HG02678 (cell line): ENCODE measurements around the gene LRRC43.
"Not testable (repeated sequence)": the region's sequence is repeated elsewhere in the genome, so short reads cannot be mapped to it uniquely, and the experiment has no call there.

Experiments used
- ATAC-seq: cut with Tn5 transposase; IDR thresholded peaks from one replicate; pipeline ENCODE4 v1.9.1; 2021; ENCODE audit warnings: mild to moderate bottlenecking, moderate library complexity; ENCODE audit not compliant: unreplicated experiment

The LRRC43 gene

DNA sequence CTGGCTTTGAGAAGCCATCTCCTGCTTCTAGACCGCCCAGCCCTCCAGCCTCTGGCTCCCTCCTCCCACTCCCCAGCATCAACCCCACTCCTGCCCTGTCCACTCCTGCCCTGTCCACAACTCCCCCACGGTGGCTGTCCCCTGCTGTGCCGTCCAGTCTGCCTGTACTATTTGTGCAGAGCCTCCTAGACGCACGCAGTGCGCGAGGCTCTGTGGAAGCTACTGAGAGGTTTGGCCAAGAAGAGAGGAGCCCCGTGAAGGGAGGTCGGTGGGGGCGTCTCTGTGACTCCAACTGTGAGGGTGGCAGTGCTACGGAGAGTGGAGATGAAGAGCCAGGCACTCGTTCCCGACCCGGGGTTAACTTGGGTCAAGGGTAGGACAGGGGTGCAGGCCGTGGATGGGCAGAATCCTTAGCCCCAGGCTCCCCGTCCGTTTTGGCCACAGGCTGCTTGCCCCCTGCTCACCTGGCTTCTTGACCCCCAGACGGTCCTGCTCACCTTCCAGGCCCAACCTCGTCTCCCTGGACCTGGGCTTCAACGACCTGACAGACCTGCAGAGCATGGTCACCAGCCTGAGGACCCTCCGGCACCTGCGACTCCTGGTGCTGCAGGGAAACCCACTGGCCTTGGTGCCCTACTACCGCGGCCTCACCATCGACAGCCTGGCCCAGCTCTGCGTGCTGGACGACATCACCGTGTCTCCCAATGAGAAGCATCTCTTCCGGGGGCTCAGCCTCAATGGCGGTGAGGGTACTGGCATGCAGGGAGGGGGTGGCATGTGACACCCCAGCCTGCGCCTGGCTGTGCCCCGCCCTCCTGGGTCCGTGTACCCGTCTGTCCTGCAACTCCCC lies 6.9 kb downstream of the LRRC43 start:
- ATAC-seq = no peak

DNA sequence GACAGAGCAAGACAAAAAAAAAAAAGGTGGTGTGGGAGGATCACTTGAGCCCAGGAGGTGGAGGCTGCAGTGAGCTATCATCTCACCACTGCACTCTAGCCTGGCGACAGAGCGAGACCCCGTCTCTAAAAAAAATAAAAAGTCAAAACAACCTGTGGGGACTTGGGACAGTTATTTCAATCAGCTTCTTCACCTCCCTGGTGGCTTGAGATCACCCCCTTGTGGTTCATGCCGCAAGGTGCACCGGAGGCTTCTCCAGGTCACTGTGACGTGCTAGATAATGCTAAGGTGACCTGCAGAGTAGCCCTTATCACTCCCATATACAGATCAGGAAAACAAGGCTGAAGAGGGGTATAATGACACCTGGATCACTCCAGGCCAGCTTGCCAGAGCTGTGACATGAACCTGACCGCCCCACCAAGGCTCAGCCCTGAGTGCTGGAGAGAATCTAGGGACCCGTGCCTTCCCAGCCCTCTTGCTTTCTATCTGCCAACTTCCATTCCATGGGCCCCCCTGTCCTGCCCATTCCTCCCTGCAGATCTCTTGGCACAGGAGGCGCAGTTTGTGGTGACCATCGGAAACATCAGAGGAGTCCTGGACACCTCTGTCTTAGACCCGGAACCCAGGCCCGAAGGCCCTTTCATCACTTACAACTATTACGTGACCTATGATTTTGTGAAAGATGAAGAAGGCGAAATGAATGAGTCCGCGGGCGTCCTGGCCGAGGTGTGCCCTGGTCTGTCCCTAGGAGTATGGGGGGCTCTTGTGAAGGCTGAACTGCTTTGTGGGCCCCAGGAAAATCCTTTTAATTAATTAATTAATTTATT lies 8.1 kb downstream of the LRRC43 start:
- ATAC-seq = no peak

GRCh38 chr12:122192441-122192840 lies 9.5 kb downstream of the LRRC43 start:
- ATAC-seq = no peak

DNA sequence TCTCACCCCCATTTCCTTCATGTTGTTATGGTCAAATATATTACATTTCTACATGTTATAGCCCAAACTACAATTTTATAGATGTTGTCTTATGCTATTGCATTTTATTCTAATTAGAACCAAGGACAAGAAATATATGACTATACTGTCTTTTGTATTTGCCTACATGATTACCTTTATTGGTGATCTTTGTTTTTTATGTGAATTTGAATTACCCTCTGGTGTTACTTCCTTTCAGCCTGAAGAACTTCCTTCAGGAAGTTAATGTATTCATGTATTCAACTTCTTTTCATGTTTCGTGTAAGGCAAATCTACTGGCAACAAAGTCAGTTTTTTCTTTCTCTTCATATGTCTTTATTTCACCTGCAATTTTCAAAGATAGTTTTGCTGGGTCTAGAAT lies 11.9 kb downstream of the LRRC43 start:
- ATAC-seq = no peak

DNA sequence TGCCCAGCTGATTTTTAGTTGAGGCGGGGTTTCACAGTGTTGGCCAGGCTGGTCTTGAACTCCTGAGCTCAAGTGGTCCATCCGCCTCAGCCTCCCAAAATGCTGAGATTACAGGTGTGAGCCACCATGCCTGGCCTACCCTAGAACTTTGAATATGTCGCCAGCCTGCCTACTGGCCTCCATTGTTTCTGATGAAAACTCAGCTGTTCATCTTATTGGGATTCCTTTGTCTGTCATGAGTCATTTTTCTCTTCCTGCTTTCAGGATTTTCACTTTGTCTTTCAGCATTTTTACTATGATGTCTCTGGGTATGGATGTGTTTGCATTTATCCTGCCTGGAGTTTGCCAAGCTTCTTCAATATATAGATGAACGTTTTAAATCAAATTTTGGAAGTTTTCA lies 12.5 kb downstream of the LRRC43 start:
- ATAC-seq = no peak

- ATAC-seq = no peak
Observed at GRCh38 chr12:122197612-122197966, 14.7 kb downstream of the LRRC43 start.

GRCh38 chr12:122199484-122200355 lies 16.8 kb downstream of the LRRC43 start:
- no peak for ATAC-seq

DNA sequence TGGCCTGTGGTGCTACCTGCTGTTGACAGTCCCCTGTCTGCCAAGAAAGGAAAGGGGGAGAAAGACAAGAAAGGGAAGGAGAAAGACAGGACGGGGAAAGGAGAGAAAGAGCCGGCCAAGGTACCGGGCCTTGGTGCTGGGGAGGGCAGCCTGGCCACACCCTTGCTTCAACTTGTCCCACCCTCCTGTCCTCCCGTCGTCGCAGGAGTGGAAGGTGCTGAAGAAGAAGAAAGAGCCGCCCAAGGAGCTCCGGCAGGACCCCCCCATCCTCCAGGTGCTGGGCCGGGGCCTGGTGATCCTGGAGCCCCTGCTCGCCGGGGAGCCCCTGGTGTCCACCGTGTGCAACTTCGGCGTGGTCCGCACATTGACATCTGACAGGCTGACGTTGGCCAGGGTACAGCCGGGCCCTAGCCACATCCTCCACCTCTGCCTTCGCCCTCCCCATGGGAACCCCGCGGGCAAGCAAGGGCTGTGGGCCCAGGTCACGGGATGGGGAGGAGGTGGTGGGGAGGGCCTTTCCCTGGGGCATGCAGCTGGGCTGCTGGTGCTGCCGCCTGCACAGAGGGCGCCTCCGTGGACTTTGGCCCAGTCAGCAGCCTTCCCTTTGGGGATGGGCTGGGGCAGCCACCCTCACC lies 17.7 kb downstream of the LRRC43 start:
- no peak for ATAC-seq

DNA sequence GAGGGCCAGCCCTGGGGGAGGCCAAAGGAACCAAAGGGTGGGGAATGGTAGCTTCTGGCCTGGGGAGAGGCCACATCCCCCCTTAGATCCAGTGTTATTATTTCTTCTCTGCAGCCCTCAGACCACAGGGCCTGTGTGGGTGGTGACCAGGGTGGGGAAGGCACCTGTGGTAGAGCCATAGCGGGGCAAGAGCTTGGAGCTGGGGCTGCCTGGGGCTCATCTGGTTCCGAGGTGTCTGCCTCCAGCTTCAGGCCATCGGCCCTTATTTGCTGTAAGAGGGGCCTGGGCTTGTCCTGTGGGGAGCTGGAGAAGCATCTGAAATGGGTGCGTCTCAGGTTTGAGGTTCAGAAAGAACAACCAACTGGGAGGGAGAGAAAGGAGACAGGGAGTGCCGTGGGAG lies 18.5 kb downstream of the LRRC43 start:
- ATAC-seq = no peak

DNA sequence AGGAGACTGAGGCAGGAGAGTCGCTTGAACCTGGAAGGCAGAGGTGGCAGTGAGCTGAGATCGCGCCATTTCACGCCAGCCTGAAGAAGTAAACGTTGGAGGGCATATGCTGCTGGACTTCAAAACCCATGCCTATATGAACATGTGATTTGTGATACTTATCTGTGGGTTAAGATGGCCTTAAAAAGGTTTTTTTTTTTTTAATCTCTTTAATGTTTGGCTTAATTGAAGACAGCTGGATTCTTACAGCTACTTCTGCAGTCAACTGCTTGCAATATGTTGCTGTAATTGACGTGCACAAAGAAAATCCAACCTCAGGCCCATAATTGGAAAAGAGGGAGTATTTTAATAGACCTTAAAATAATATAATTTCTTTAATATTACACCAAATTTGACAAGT lies 19.1 kb downstream of the LRRC43 start:
- no peak for ATAC-seq

DNA sequence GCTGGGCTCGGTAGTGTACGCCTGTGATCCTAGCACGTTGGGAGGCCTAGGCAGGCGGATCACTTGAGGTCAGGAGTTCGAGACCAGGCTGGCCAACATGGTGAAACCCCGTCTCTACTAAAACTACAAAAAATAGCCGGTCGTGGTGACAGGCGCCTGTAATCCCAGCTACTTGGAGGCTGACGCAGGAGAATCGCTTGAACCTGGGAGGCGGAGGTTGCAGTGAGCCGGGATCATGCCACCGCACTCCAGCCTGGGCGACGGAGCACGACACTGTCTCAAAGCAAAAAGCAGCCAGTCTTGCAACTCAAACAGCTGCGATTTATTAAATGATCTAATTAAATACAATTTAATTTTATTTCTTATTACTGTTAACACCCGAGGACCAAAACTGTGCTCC lies 19.9 kb downstream of the LRRC43 start:
- not testable (repeated sequence) for ATAC-seq

GRCh38 chr12:122203301-122204166 lies 20.6 kb downstream of the LRRC43 start, which contains the start of gene B3GNT4:
B3GNT4 (plus strand) TSS chr12:122203709; CDS start chr12:122204619, 910 bp downstream.
- ATAC-seq = no peak

GRCh38 chr12:122204167-122205052 lies 21.5 kb downstream of the LRRC43 start:
- ATAC-seq = no peak

DNA sequence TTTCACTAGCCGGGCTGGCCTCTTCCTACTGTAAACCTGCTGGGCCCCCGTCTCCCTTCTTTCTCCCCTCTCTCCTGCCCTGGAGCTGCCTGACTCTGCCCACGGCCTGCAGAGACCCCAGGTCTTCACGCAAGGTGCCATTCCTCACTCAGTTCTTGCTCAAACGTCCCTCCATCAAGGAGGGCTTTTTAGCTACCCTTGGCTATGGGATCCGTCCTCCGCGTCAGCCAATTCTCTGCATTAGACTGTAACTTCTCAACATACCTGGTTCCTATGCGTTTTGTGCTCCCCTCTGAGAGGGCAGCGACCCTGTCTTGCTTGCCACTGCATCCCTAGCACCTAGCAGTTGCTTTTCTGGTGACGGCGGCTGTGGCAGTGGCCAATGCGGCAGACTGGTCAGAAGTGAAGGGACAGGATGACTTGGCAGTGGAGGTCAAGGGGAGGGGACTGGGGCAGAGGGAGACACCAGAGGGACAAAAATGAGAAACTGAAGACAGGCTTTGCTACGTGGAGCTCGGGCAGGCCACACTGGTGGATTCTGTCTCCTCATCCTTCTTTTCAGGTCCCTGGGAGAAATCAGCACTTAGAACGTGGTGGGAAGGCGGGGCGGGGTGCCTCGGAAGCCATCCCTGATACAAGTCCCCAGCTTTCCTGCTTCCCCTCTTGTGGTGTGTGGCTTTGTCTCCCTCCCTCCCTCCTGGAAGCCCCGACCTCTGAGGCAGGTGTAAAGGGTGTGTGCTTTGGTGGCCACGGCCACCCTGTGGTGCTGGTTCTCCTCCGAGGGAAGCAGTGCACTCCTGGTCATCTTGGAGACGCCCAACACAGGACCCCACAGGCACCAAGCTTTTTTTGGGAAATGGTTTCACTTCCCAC lies 22.4 kb downstream of the LRRC43 start:
- no peak for ATAC-seq

DNA sequence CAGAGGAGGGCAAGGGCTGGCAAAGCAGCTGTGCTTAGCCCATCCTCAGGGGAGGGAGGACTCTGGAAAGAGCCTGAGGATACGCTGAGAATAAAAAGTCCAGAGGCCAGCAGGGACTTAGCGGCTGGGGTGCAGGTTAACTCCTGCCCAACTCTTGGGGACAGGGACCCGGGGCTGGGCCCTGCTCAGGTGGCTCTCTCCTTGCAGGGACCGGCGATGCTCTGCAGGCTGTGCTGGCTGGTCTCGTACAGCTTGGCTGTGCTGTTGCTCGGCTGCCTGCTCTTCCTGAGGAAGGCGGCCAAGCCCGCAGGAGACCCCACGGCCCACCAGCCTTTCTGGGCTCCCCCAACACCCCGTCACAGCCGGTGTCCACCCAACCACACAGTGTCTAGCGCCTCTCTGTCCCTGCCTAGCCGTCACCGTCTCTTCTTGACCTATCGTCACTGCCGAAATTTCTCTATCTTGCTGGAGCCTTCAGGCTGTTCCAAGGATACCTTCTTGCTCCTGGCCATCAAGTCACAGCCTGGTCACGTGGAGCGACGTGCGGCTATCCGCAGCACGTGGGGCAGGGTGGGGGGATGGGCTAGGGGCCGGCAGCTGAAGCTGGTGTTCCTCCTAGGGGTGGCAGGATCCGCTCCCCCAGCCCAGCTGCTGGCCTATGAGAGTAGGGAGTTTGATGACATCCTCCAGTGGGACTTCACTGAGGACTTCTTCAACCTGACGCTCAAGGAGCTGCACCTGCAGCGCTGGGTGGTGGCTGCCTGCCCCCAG lies 23.4 kb downstream of the LRRC43 start:
- ATAC-seq = no peak

DNA sequence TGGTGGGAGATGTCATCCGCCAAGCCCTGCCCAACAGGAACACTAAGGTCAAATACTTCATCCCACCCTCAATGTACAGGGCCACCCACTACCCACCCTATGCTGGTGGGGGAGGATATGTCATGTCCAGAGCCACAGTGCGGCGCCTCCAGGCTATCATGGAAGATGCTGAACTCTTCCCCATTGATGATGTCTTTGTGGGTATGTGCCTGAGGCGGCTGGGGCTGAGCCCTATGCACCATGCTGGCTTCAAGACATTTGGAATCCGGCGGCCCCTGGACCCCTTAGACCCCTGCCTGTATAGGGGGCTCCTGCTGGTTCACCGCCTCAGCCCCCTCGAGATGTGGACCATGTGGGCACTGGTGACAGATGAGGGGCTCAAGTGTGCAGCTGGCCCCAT lies 24.1 kb downstream of the LRRC43 start:
- ATAC-seq = no peak

GRCh38 chr12:122207391-122207790 lies 24.5 kb downstream of the LRRC43 start:
- no peak for ATAC-seq
